COLO829 (cell line): ENCODE results near the gene MRPS18B.

Experiments
- DNase-seq: peaks from one replicate; pipeline ENCODE4 v3.0.0; 2012; ENCODE audit warnings: low spot score

MRPS18B gene

DNA sequence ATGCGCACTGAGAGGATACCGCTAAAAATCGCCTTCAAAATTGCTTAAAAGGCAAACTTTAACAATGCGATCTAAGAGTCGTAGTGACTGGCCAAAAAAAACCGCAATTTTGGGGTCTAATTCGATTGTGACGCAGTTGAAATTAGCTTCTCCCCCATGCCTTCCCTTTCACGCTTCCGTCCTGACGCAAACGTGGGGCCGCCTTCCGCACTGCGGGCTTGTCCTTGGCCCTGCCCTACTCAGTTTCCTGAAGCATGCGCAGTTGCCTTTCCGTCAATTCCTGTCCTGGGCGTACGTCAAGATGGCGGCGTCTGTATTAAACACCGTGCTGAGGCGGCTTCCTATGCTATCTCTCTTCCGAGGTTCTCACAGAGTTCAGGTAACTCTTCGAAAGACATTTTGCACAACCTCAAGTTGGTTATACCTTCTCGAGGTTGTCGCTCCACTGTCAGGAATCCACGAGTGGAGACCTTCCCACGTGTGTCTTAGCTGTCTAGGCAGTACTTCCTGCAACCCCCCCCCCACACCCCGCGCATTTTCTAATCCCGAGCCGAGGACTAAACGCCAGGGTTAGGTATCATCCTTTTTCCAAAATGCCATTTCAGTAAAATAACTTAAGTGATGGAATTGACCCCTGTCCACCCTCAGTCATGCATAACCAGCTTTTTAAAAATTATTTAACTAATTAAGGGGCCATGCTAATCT is at the start of gene MRPS18B:
Gene MRPS18B, plus strand, starts transcription at position 276 of the 705 bp plus-strand sequence. Its CDS starts 26 bp downstream, at position 302.
- DNase-seq, result peak; percentile 99

GRCh38 chr6:30568245-30568644 is 49.4 kb upstream of the MRPS18B start:
- DNase-seq, result no peak

DNA sequence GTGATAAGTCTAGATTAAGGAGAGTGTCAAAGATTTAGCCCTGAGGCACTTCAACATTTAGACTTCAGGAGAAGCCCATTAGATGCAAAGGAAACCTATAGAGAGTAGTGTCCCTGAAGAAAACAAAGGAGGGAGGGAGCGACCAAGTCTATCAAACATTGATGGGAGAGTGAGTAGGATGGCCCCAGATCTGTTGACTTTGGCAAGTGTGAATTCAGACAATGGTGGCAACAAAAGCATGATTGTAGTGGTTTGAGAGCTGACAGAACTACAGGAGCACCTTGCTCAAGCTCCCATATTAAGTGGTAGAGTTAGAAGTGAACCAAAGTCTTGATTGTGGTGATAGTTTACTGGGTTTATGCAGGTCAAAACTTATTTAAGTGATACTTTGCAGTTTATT is 47.4 kb upstream of the MRPS18B start:
- no peak for DNase-seq

- DNase-seq, result no peak
These were observed 46.9 kb upstream of the MRPS18B start for GRCh38 chr6:30570740-30571074.

DNA sequence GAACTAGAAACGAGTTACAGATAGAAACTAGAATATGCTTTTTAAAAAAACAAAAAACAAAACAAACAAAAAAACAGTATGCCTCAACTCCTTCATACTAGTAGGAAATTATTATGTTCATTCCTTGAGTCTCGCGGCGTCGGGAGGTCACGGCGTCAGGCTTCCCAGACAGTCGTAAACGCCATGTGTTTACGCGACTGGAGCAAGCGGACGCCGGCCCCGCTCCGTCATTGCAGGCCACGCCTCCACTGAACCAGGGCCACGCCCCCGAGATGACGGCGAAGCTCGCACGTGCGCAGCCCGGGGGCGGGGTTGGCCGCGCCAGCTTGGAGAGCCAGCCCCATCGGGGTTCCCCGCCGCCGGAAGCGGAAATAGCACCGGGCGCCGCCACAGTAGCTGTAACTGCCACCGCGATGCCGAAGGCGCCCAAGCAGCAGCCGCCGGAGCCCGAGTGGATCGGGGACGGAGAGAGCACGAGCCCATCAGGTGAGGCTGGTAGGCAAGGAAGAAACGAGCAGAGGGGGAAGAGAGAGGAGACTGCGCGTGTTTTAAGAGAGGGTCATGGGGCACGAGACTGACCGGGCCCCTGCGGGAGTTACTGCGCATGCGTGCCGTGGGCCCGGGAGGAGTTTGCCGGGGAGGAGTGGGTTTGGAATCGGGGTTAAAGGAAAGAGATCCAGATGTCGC is 46.4 kb upstream of the MRPS18B start, which contains the start of gene ABCF1:
Gene ABCF1, plus strand, starts transcription at position 368 of the 687 bp plus-strand sequence. Its CDS starts 46 bp downstream, at position 414.
- DNase-seq, result peak; percentile 99

DNA sequence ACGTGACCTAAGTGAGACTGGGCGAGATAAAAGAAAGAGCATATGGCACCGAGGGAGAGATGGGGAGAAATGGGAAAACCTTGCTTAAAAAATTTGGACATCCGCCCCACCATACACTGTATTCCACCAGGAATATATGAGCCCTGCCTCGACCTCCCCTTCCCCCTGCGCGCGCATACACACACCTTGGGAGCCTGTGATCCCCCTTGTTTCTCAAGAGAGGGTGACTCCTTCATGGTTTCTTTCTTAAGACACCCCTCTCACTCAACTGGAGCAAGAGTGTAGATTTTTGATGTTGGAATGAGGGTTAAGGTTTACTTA is 45.9 kb upstream of the MRPS18B start:
- no peak for DNase-seq

DNA sequence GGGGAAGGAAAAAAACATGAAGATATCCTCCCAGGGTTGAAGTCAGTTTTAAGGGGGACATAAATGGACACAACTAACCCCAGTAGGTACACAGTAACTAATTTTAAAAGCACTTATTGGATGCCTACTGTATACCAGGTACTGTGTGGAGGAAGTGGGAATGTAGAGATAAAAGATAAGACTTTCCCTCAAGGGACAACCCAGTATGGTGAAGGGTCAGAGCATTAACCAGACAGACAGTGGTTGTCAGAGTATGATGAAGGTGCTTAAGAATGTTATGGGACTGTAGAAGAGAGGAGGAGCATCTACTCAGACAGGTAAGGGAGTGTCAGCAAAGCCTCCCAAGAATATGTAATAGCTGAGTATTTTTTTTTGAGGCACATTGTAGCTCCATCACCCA is 45.5 kb upstream of the MRPS18B start:
- no peak for DNase-seq

GRCh38 chr6:30573113-30573512 is 44.5 kb upstream of the MRPS18B start:
- no peak for DNase-seq

GRCh38 chr6:30578051-30578450 is 39.6 kb upstream of the MRPS18B start:
- no peak for DNase-seq

- DNase-seq, result no peak
These were observed 33.7 kb upstream of the MRPS18B start for GRCh38 chr6:30583921-30584320.

- no peak for DNase-seq
These were observed 27.8 kb upstream of the MRPS18B start for GRCh38 chr6:30589754-30590358.

- DNase-seq, result no peak
These were observed 27.1 kb upstream of the MRPS18B start for GRCh38 chr6:30590509-30590908.

DNA sequence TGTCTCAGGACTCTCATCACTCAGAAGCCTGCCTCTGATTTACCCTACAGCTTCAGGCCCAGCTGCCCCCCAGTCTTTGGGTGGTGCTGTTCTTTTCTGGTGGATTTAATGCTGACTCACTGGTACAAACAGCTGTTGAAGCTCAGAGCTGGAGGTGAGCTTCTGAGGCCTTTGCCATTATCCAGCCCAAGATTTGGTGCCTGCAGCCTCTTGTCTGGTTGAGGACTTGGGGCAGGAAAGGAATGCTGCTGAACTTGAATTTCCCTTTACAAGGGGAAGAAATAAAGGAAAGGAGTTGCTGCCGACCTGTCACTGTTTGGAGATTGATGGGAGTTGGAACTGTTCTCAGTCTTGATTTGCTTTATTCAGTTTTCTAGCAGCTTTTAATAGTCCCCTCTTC is 26.6 kb upstream of the MRPS18B start:
- no peak for DNase-seq

DNA sequence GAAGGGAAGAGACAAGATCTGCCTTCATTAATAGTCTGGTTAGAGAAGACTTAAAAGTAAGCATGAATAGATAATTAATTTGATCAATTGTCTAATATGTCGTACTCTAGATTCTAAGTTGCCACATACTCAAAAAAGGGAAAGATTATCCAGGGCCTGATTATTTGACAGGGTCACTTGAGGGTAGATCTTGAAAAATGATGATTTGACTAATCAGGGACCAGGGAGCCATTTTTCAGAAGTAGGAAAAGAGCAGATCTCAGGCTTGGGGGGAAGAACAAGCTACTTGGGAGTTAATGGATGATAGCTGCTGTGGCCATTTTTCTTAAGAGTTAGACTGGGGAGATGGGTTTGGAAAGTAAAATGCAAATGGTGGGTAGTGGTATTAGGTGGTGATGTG is 25.4 kb upstream of the MRPS18B start:
- DNase-seq, result no peak

- DNase-seq, result peak; percentile 87
These were observed 20.1 kb upstream of the MRPS18B start for GRCh38 chr6:30597315-30598144.

DNA sequence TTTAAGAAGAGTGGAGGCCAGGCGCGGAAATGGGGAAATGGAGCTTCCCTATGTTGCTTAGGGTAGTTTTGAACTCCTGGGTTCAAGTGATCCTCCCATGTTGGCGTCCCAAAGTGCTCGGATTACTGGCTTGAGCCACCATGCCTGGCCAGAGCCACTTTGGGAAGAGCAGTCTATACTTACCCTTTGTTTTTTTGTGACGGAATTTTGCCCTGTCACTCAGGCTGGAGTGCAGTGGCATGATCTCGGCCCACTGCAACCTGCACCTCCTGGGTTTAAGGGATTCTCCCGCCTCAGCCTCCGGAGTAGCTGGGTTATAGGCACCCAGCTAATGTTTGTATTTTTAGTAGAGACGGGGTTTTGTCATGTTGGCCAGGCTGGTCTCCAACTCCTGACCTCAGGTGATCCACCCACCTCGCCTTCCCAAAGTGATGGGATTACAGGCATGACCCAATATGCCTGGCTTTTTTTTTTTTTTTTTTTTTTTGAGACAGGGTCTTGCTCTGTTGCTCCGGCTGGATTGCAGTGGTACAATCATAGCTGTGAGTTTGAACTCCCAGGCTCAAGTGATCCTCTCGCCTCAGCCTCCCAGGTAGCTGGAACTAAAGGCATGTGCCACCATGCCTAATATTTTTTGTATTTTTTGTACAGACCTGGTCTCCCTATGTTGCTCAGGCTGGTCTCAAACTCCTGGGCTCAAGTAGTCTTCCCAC is 18.6 kb upstream of the MRPS18B start:
- DNase-seq, result no peak

DNA sequence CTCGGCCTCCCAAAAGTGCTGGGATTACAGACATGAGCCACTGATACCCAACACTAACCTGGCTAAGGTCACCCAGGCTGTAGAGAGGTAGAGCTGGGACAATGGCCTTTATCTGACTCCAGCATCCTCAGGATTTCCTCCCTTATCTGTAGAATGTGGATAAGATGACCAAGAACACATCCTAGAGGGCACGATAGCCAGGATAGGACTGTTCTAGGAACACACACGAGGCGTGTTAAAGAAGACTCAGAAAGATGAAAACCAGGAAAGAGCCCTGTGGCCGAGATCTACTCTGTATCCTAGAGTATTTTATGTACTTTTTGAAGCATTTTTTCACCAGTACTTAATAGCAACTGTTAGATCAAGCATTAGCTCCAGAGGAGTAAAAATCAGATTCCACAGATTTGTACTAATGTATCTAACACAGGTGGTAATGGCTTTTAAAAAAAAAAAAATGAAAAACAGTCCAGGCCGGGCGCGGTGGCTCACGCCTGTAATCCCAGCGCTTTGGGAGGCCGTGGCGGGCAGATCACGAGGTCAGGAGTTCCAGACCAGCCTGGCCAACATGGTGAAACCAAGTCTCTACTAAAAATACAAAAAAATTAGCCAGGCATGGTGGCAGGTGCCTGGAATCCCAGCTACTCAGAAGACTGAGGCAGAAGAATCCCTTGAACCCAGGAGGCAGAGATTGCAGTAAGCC is 17.9 kb upstream of the MRPS18B start:
- no peak for DNase-seq

- no peak for DNase-seq
These were observed 17.1 kb upstream of the MRPS18B start for GRCh38 chr6:30600451-30600961.

DNA sequence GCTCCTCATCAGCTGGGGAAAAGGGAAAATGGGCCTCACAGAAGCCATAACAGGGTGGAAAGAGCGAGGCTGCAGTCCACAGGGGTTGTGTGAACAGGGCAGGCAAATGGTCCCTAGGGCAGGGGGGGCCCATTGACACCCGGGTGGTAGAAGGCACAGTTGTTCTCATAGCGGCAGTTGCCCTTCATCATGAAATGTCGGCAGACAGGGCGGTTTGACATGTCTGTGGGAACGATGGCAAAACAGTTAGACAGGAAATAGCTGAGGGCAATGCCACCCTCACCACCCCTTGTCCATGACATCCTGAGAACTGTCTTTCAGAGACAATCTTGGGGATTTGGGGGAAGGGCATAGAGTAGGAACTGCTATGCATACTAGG is 16.2 kb upstream of the MRPS18B start:
- no peak for DNase-seq

GRCh38 chr6:30601815-30602641 is 15.6 kb upstream of the MRPS18B start:
- DNase-seq, result no peak
